A673 (cell line): ENCODE data around the gene BRCA2.

Experiments
- EZH2 ChIP-seq: fragments of 200-600 bp; sonication (generic); IDR thresholded peaks from 2 replicates; pipeline ENCODE4 v1.6.1; 2017; ENCODE audit warnings: borderline replicate concordance, low read depth, mild to moderate bottlenecking, mixed read lengths, antibody characterized with exemption, low read length; ENCODE audit not compliant: poor library complexity, severe bottlenecking
- TF ChIP-seq, protein P1 (sequence below): fragments of 300-800, 200-600 bp; sonication (generic); conservative IDR thresholded peaks from 2 replicates; pipeline ENCODE4 v1.5.1; 2017; ENCODE audit warnings: low read depth, mild to moderate bottlenecking, antibody characterized with exemption, low read length, moderate library complexity, mixed read lengths

DNA sequence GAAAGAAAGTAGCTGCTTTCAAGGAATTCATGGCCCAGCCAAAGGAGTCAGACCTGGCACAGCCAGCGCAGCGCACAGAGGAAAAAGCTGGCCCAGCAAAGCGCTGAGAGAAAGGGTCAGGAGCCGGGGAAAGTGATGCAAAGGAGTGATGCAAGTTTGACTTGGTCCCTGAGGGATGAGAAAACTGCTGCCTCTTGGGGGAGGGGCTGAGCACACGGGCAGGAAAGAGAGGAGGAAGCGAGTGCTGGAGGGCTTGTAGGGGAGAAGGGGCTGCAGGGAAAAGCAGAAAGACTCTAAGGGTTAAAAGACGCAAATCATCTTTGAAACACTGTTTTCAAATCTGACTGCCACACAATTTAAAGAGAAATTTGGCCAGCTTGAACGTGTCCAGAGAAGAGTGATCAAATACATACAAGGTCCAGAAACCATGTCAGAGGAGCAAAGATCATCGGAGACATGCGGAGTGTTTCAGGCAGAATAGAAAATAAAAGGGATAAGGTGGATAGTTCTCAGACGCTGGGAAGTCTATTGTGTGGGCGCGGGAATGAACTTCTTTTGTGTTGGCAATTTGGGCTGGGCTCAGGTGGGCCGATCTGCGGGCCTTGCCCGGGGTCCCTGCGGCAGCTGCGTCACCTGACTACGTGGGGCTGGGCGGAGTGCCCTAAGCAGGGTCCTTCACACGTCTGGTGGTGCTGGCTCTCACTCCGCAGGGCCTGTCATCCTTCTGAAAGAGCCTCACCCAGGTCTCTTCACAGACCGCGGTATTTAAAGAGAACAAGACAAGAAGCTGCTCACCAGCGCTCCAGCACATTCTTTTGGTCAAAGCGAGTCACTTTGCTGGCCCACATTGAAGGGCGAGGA is 94.5 kb downstream of the BRCA2 start:
- TF ChIP-seq, protein P1, sequence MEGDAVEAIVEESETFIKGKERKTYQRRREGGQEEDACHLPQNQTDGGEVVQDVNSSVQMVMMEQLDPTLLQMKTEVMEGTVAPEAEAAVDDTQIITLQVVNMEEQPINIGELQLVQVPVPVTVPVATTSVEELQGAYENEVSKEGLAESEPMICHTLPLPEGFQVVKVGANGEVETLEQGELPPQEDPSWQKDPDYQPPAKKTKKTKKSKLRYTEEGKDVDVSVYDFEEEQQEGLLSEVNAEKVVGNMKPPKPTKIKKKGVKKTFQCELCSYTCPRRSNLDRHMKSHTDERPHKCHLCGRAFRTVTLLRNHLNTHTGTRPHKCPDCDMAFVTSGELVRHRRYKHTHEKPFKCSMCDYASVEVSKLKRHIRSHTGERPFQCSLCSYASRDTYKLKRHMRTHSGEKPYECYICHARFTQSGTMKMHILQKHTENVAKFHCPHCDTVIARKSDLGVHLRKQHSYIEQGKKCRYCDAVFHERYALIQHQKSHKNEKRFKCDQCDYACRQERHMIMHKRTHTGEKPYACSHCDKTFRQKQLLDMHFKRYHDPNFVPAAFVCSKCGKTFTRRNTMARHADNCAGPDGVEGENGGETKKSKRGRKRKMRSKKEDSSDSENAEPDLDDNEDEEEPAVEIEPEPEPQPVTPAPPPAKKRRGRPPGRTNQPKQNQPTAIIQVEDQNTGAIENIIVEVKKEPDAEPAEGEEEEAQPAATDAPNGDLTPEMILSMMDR = no peak
- TF ChIP-seq EZH2 = no peak
